Activated T-helper 17 cell treated with anti-CD3 and anti-CD28 coated beads, Interleukin-2, amount 50 U/mL, for 72 hours (primary cell): ENCODE data around the gene DUSP8. TPM values are rescaled to one million over a fixed set of nuclear protein-coding genes. Genes with fewer than 3 reads are reported as not detected.

Source experiments
- ATAC-seq: fragments of 150-1000 bp; cut with Tn5 transposase; replicated peaks from 2 replicates; pipeline ENCODE4 v1.10.0; 2021; ENCODE audit warnings: mild to moderate bottlenecking, moderate library complexity
- H3K27ac Mint-ChIP-seq: one replicate; pipeline ENCODE4 v1.8.0; 2022; ENCODE audit warnings: mixed read lengths
- H3K27me3 Mint-ChIP-seq: one replicate; pipeline ENCODE4 v1.8.0; 2022; ENCODE audit warnings: mixed read lengths
- H3K36me3 Mint-ChIP-seq: one replicate; pipeline ENCODE4 v1.8.0; 2022; ENCODE audit warnings: low read depth, mild to moderate bottlenecking, mixed read lengths
- H3K4me1 Mint-ChIP-seq: one replicate; pipeline ENCODE4 v1.8.0; 2022; ENCODE audit warnings: mixed read lengths
- H3K4me3 Mint-ChIP-seq: one replicate; pipeline ENCODE4 v1.8.0; 2022; ENCODE audit warnings: mild to moderate bottlenecking, mixed read lengths
- H3K9me3 Mint-ChIP-seq: one replicate; pipeline ENCODE4 v1.8.0; 2022; ENCODE audit warnings: mixed read lengths
- total RNA-seq, 2 donors: library from RNA; stranded (reverse); gene quantifications; one replicate each; pipeline ENCODE4 v1.2.3, GENCODE V29; 2022

The DUSP8 gene
- total RNA-seq, 2 donors from 2014 or later, result 0.80 to 1.7 TPM

DNA sequence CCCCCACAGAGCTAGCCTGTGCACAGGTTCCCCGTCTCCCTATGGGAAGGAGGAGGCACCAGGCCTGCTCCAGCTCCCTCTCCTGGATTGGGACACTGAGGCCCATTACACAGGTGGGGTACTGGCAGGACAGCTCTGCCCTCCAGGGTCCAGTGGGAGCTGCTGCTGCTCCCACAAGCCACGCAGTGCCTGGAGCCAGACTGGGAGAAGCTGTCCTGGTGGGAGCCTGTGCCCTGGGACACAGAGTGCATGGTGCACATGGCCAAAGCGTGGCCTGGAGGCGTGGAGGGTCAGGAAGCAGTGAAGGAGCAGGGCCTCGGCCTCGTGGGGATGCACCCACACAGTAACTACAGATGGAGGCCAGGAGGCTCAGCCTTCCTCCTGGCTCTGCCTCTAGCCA lies 27.5 kb downstream of the DUSP8 start:
- H3K4me1 Mint-ChIP-seq, result no peaks in the 10 kb centered on the region
- H3K9me3 Mint-ChIP-seq, result no peaks in the 10 kb centered on the region
- no peak overlapping the region for H3K27ac Mint-ChIP-seq
- H3K36me3 Mint-ChIP-seq, result no peaks in the 10 kb centered on the region
- H3K4me3 Mint-ChIP-seq, result no peak overlapping the region
- H3K27me3 Mint-ChIP-seq, result peaks cover 11% of the 10 kb centered on the region
- ATAC-seq, result no peak

DNA sequence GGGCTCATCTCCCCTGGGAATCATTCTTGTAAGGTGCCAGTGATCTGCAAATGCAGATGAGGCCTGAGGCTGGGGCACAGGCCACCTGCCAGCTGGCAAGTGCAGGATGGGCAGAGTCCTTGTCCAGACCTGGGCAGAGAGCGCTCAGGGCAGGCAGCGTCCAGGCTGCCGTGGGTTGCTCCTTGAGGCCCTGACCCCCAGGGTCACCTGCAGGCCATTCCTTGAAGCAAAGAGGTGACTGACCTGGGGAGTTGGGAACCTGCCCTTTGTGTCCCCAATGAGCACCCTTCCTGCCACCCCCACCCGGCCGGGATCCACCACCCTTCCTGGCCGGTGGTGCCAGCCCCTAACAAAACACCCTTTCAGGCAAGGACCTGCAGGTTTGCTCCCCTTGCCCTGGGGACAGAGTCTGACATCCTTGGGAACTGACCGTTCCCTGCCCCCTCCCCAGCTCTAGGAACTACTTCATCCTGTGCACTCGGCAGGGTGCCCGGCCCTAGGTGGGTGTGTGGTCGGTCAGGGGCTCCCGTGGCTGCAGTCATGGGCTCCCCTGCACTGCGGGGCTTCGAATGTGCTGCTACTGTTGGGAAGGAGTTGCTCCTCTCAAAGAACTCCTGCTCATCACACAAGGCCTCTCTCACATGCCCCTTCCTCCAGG lies 28.3 kb downstream of the DUSP8 start:
- peaks cover 7% of the 10 kb centered on the region for H3K27me3 Mint-ChIP-seq
- H3K27ac Mint-ChIP-seq, result no peak overlapping the region
- H3K36me3 Mint-ChIP-seq, result no peaks in the 10 kb centered on the region
- no peak for ATAC-seq
- no peak overlapping the region for H3K4me3 Mint-ChIP-seq
- H3K4me1 Mint-ChIP-seq, result no peaks in the 10 kb centered on the region
- H3K9me3 Mint-ChIP-seq, result no peaks in the 10 kb centered on the region

DNA sequence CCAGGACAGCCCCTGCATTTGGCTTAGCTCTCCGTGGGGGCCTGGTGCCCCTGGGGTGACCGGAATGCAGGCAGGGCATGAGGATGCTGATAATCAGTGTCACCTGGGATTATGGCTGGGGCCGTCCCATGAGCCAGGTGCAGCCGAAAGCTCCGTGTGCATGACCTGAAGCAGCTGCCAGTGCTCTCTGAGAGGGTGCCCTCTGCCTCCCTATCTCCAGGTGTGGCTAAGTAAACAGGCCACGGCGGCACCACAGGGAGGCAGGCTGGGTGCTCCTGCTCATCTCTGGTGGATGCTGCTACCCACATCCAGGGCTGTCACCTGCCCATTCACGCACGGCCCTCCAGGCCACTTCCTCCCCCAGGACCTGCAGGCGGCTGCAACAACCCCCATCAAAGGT lies 29.8 kb downstream of the DUSP8 start:
- peaks cover 6% of the 10 kb centered on the region for H3K27me3 Mint-ChIP-seq
- ATAC-seq, result no peak
- no peaks in the 10 kb centered on the region for H3K4me1 Mint-ChIP-seq
- H3K9me3 Mint-ChIP-seq, result no peaks in the 10 kb centered on the region
- H3K4me3 Mint-ChIP-seq, result no peak overlapping the region
- H3K27ac Mint-ChIP-seq, result no peak overlapping the region
- H3K36me3 Mint-ChIP-seq, result no peaks in the 10 kb centered on the region

DNA sequence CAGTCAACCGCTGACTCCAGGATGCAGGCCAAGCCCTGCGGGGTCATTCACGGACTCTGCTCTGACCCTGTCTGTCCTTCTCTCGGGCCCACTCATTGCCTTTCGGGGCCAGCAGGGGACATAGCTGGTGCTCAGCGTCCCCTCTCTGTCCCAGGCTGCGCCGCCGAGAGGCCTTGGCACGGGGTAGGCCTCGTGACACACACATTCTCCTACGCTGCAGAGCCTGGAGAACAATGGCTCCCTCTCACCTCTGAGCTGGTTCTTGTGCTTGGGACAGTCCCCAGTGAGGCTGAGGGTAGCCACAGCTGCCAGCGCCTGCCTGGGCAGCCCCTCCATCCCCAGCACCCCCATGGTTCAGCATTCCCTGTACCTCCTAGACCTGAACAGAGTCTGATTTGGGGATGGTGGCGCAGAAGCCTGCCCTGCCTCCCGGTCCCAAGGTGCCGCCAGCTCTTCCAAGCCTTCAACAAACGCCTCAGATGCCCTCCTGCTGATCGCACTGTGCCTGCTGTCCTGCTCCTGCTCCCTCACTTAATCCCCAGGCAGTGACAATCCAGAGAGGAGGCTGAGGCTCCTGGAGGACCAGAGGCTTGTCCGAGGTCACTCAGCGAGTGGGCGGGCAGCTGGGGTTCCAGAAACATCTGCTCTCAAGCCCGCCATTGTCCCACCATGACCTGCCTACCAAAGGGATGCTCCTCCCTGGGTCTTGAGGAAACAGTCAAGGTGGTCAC lies 30.4 kb downstream of the DUSP8 start:
- no peak overlapping the region for H3K4me3 Mint-ChIP-seq
- H3K27ac Mint-ChIP-seq, result no peak overlapping the region
- H3K36me3 Mint-ChIP-seq, result no peaks in the 10 kb centered on the region
- H3K9me3 Mint-ChIP-seq, result no peaks in the 10 kb centered on the region
- H3K27me3 Mint-ChIP-seq, result peaks cover 6% of the 10 kb centered on the region
- no peak for ATAC-seq
- H3K4me1 Mint-ChIP-seq, result no peaks in the 10 kb centered on the region

DNA sequence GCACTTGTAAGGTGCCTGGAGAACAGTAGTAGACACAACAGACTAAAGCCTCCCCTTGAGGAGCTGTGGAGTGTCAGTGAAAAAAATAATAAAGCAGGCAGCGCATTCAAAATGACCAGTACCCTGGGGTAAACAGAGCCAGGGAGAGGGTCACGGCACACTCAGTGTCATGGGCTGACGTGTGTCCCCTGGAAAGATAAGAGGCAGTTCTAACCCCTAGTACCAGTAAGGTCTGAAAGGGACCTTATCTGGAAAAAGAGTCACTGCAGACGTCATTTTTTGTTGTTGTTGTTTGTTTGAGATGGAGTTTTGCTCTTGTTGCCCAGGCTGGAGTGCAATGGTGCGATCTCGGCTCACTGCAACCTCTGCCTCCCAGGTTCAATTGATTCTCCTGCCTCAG lies 32.0 kb downstream of the DUSP8 start:
- peaks cover 2% of the 10 kb centered on the region for H3K36me3 Mint-ChIP-seq
- H3K4me1 Mint-ChIP-seq, result peaks cover 8% of the 10 kb centered on the region
- H3K27ac Mint-ChIP-seq, result no peak overlapping the region
- H3K9me3 Mint-ChIP-seq, result no peaks in the 10 kb centered on the region
- ATAC-seq, result no peak
- no peaks in the 10 kb centered on the region for H3K27me3 Mint-ChIP-seq
- H3K4me3 Mint-ChIP-seq, result no peak overlapping the region

DNA sequence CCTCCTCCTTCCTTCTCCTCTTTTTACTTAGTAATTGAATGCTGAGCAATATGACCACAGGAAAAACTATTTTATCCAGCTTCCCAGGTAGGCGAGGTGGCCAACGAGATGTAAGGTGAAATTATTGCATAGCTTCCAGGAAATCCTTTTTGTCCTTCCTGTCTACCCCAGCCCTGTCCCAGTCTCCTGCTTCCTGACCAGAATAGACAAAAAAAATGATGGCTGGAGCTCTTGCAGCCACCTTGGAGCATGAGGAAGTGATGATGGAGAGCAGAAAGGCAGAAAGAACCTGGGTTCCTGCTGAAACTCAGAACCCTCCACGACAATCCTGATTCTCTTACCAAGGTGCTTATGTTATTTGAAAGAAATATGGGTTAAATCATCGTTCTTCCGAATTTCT lies 33.9 kb downstream of the DUSP8 start:
- no peak for ATAC-seq
- Mint-ChIP-seq H3K36me3 (peaks cover 8% of the 10 kb centered on the region), H3K4me3 (no peak overlapping the region), H3K27me3 (no peaks in the 10 kb centered on the region), H3K9me3 (no peaks in the 10 kb centered on the region), H3K27ac (no peak overlapping the region), H3K4me1 (peaks cover 12% of the 10 kb centered on the region)

DNA sequence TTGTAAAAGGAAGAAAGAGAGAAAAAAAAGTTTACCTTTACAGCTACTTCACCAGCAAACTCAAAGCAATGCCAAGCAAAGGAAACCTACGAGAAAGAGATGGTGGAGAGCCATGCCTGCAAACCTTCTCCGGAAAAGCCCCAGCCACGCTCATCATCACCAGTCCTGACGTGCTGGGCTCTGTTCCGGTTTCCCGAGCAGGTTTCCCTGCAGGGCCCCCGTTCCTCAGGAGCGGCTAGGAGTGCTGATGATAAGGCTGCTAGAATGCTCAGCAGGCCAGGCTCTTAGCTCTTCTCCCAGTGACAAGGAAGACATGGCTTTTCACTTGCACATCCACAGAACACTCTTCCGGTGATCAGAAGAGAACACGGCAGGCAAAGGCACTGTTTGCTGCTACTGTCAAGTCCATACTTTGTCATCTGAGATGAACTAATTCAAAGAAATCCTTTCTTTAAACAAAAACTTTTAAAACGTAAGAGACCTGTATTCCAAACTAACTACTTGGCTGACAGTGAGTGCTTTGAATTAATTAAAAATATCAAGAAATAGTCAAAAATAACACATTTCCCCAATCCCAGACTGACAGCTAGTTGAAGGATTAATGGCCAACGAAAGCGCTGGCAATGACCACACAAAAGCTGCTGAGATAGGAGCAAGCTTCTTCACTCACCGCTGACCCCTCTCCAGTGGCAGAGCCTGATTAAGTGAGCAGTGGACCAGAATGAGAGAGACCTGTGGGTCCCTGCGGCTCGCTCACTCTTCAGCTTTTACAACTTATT lies 35.8 kb downstream of the DUSP8 start:
- peaks cover 20% of the 10 kb centered on the region for H3K4me1 Mint-ChIP-seq
- no peak overlapping the region for H3K4me3 Mint-ChIP-seq
- H3K27me3 Mint-ChIP-seq, result no peaks in the 10 kb centered on the region
- H3K9me3 Mint-ChIP-seq, result no peaks in the 10 kb centered on the region
- H3K27ac Mint-ChIP-seq, result peak overlapping the region; percentile 30
- H3K36me3 Mint-ChIP-seq, result peaks cover 8% of the 10 kb centered on the region
- no peak for ATAC-seq

DNA sequence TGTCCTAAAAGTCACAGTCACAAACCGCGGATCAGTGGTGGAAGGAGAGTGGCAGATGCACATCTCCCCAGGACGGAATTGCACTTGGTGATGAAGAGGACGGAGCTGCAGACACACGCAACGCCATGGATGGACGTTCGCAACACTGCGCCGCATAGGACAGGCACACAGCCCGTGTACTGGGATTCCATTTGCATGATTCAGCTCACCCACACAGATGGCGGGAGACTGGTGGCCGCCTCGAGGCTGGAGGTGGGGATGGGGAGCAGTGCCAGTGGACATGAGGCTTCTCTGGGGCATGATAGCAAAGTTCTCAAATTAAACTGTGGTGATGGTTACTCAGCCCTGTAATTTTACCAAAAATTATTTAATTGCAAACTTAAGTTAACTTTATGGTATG lies 37.4 kb downstream of the DUSP8 start:
- no peak for ATAC-seq
- no peaks in the 10 kb centered on the region for H3K9me3 Mint-ChIP-seq
- no peaks in the 10 kb centered on the region for H3K27me3 Mint-ChIP-seq
- peak overlapping the region; percentile 49 for H3K27ac Mint-ChIP-seq
- H3K4me1 Mint-ChIP-seq, result peaks cover 21% of the 10 kb centered on the region
- H3K4me3 Mint-ChIP-seq, result no peak overlapping the region
- H3K36me3 Mint-ChIP-seq, result peaks cover 8% of the 10 kb centered on the region

DNA sequence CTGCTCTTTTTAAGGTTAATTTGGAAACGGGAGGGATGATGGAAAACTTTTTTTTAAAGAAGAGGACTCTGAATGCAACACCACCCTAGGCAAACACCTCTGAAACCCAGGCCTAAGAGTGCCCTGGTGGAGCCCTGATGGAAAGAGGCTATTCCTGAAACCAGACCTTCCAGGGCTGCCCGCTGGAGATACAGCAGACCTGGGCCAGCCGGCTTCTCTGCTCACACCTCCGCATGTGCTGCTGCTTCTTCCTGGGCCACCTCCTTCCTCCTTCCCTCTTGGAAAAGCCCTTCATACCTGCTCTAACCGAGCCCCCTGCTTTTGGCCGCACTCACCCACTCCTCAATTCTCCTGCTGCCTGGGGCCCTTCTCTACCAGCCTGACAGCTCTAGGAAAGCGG lies 37.9 kb downstream of the DUSP8 start:
- Mint-ChIP-seq H3K27me3 (no peaks in the 10 kb centered on the region), H3K9me3 (no peaks in the 10 kb centered on the region), H3K36me3 (peaks cover 8% of the 10 kb centered on the region), H3K4me1 (peaks cover 21% of the 10 kb centered on the region), H3K4me3 (no peak overlapping the region), H3K27ac (peak overlapping the region; percentile 49)
- ATAC-seq, result no peak

DNA sequence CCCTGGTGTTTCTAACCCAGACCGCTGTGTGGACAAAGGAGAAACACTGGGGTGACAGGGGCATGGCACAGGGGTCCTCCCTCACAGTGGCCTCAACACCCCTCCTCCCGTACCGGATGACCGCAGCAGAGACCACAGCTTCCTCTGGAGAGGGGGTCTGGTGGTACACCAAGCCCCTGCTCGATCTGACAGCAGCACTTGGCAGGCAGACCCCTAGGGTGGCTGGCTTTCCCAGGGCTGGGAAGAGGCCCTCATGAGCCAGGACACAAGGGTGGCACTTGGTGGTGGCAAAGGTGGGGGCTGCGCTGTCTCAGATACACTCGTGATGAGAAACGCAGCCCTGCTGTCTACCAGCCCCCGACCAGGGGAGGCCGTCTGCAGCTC lies 38.7 kb downstream of the DUSP8 start:
- no peak overlapping the region for H3K27ac Mint-ChIP-seq
- H3K4me3 Mint-ChIP-seq, result no peak overlapping the region
- no peak for ATAC-seq
- no peaks in the 10 kb centered on the region for H3K9me3 Mint-ChIP-seq
- peaks cover 21% of the 10 kb centered on the region for H3K4me1 Mint-ChIP-seq
- H3K36me3 Mint-ChIP-seq, result peaks cover 8% of the 10 kb centered on the region
- no peaks in the 10 kb centered on the region for H3K27me3 Mint-ChIP-seq

DNA sequence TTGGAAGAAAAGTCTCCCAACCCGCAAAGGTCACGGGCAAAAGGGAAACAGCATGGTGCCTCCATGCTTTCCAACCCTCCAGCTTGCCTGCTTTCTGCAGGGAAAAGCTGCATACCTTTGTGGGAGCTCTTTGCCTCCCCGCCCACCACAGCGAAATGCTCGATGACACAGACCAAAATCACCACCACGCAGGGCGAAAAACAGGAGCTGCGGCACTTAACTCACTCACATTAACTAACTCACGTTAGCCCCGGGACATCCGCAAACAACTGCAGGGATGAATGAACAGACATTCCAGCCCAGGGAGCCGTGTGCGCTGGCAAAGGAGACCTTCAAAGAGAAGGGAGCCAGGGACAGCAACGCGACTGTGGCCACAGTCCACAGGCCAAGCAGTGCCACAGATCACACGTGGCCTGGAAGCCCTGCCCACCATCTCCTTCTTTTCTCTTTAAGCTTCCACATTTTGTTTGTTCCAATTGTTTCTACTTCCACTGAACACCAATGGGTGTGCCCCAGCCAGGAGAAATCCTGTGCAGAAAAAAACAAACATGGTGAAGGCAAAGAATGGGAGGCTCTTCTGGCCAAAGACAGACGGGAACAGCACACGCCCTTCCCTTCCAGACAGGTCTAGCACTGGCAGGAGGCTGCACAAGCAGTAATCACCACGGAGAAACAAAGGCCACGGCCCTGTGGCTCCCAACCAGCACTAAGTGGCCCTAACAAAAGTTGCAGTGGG lies 39.3 kb downstream of the DUSP8 start:
- Mint-ChIP-seq H3K4me3 (no peak overlapping the region), H3K27me3 (no peaks in the 10 kb centered on the region), H3K27ac (no peak overlapping the region), H3K9me3 (no peaks in the 10 kb centered on the region), H3K4me1 (peaks cover 21% of the 10 kb centered on the region), H3K36me3 (peaks cover 8% of the 10 kb centered on the region)
- ATAC-seq, result no peak

DNA sequence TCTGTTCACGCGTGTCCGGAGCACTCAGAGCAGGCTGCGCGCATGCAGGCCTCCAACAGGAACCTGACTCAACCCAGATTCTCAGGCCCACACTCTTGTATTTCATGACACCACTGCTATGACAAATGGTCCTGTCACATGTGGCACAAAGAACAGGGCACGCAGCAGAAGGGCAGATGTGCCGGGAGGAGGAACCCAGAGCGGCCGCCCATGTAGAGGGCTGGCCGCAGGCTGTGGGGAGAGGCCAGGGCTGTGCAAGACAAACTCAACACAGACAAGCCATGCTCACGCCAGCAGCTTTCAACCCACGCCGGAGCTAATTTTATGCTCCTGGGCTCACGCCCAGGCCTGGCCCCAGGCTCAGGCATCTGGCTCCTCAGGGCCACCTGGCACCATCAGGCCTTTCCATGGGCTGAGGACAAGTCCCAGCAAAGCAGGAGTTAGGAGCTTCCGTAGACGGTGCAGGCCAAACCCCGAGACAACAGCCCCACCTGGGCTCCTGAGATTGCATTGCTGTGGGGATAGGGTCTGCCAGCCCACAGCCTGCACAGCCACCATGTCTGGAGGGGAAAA lies 40.0 kb downstream of the DUSP8 start:
- Mint-ChIP-seq H3K27me3 (no peaks in the 10 kb centered on the region), H3K9me3 (no peaks in the 10 kb centered on the region), H3K4me3 (no peak overlapping the region), H3K4me1 (peaks cover 21% of the 10 kb centered on the region), H3K27ac (peak overlapping the region; percentile 89), H3K36me3 (peaks cover 8% of the 10 kb centered on the region)
- peak; percentile 32 for ATAC-seq

DNA sequence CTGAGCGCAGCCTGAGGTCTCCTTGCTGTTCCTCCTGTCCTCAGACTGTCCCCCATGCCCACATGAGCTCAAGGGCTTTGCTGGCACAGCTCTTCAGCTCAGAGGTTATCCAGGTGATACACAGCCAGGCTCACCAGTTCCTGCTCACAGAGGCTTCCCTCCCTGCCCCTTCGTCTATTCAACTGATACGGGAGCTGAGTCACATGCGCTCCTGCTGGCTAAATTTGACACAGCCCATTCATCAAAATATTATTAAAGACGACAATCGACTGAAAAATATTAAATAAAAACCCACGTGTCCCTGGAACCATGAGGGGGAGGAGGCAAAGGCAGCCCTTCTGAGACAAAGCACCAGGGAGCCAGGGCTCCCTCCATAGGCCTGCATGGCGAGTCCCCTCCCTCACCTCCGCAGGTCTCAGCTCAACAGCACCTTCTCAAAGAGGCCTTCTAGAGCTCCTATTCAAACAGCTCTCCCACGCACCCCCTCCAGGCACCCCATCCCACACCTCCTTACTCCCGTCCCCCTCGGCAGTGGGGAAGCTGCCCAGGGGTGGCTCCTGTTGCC lies 40.5 kb downstream of the DUSP8 start:
- peaks cover 21% of the 10 kb centered on the region for H3K4me1 Mint-ChIP-seq
- H3K27ac Mint-ChIP-seq, result peak overlapping the region; percentile 89
- no peaks in the 10 kb centered on the region for H3K9me3 Mint-ChIP-seq
- peaks cover 8% of the 10 kb centered on the region for H3K36me3 Mint-ChIP-seq
- H3K4me3 Mint-ChIP-seq, result no peak overlapping the region
- ATAC-seq, result no peak
- no peaks in the 10 kb centered on the region for H3K27me3 Mint-ChIP-seq
